SK-N-SH treated with all-trans-retinoic acid at 6 μM for 48 hours (cell line): ENCODE data around the gene SMIM7.

ENCODE experiments used
- ATAC-seq: fragments of 200-7000 bp; cut with Tn5 transposase; 3 replicates; pipeline ENCODE4 v1.9.1; 2020; ENCODE audit warnings: mild to moderate bottlenecking, moderate library complexity
- BACH2 ChIP-seq: fragments of 250-450 bp; sonication (Bioruptor Pico); IDR thresholded peaks from 2 replicates; pipeline ENCODE4 v1.9.0; 2021; ENCODE audit warnings: mild to moderate bottlenecking, borderline replicate concordance
- CREB5 ChIP-seq: fragments of 250-450 bp; sonication (Bioruptor Pico); IDR thresholded peaks from 2 replicates; pipeline ENCODE4 v1.5.1; 2020; ENCODE audit warnings: low read depth, mild to moderate bottlenecking, moderate library complexity
- CSDC2 ChIP-seq: fragments of 250-450 bp; sonication (Bioruptor Pico); IDR thresholded peaks from 2 replicates; pipeline ENCODE4 v1.5.0; 2020; ENCODE audit warnings: mild to moderate bottlenecking, moderate library complexity
- CSRNP3 ChIP-seq: fragments of 250-450 bp; sonication (Bioruptor Pico); IDR thresholded peaks from 2 replicates; pipeline ENCODE4 v1.5.1; 2021; ENCODE audit warnings: mild to moderate bottlenecking, moderate library complexity
- GLIS3 ChIP-seq: fragments of 250-450 bp; sonication (Bioruptor Pico); IDR thresholded peaks from 2 replicates; pipeline ENCODE4 v1.5.0; 2020; ENCODE audit warnings: mild to moderate bottlenecking, moderate library complexity
- ISL1 ChIP-seq: fragments of 250-450 bp; sonication (Bioruptor Pico); IDR thresholded peaks from 2 replicates; pipeline ENCODE4 v2.1.2; 2022; ENCODE audit warnings: mild to moderate bottlenecking, moderate library complexity
- OSR1 ChIP-seq: fragments of 250-450 bp; sonication (Bioruptor Pico); IDR thresholded peaks from 2 replicates; pipeline ENCODE4 v1.8.0; 2022; ENCODE audit warnings: moderate library complexity, mild to moderate bottlenecking, inconsistent platforms
- PATZ1 ChIP-seq: fragments of 250-450 bp; sonication (Bioruptor Pico); IDR thresholded peaks from 2 replicates; pipeline ENCODE4 v1.8.0; 2020; ENCODE audit warnings: mild to moderate bottlenecking, moderate library complexity, borderline replicate concordance
- POU6F1 ChIP-seq: fragments of 250-450 bp; sonication (Bioruptor Pico); IDR thresholded peaks from 2 replicates; pipeline ENCODE4 v1.8.0; 2021; ENCODE audit warnings: low read depth, mild to moderate bottlenecking, moderate library complexity, borderline replicate concordance
- PPARA ChIP-seq: fragments of 250-450 bp; sonication (Bioruptor Pico); IDR thresholded peaks from 2 replicates; pipeline ENCODE4 v1.5.0; 2020; ENCODE audit warnings: mild to moderate bottlenecking, borderline replicate concordance
- RARB ChIP-seq: fragments of 250-450 bp; sonication (Bioruptor Pico); IDR thresholded peaks from 2 replicates; pipeline ENCODE4 v1.8.0; 2021; ENCODE audit warnings: mild to moderate bottlenecking, moderate library complexity
- SNAI2 ChIP-seq: fragments of 250-450 bp; sonication (Bioruptor Pico); IDR thresholded peaks from 2 replicates; pipeline ENCODE4 v1.5.0; 2020; ENCODE audit warnings: mild to moderate bottlenecking, moderate library complexity
- TCF4 ChIP-seq: fragments of 250-450 bp; sonication (Bioruptor Pico); IDR thresholded peaks from 2 replicates; pipeline ENCODE4 v1.8.0; 2021; ENCODE audit warnings: mild to moderate bottlenecking, moderate library complexity, borderline replicate concordance
- TOX ChIP-seq: fragments of 250-450 bp; sonication (Bioruptor Pico); IDR thresholded peaks from 2 replicates; pipeline ENCODE4 v1.8.0; 2021; ENCODE audit warnings: mild to moderate bottlenecking, moderate library complexity, borderline replicate concordance
- ZC3H10 ChIP-seq: fragments of 250-450 bp; sonication (Bioruptor Pico); IDR thresholded peaks from 2 replicates; pipeline ENCODE4 v1.5.1; 2021; ENCODE audit warnings: mild to moderate bottlenecking, moderate library complexity
- ZNF565 ChIP-seq: fragments of 450-650 bp; formaldehyde crosslinking; conservative IDR thresholded peaks from 2 replicates; pipeline ENCODE4 v1.5.0; 2020; ENCODE audit warnings: low read depth, mild to moderate bottlenecking, moderate library complexity
- ZNF70 ChIP-seq: fragments of 450-650 bp; formaldehyde crosslinking; IDR thresholded peaks from 2 replicates; pipeline ENCODE4 v1.5.0; 2020; ENCODE audit warnings: mild to moderate bottlenecking, moderate library complexity
- ZNF8 ChIP-seq: fragments of 450-650 bp; formaldehyde crosslinking; IDR thresholded peaks from 2 replicates; pipeline ENCODE4 v1.5.0; 2020; ENCODE audit warnings: mild to moderate bottlenecking, moderate library complexity

Gene SMIM7

GRCh38 chr19:16625163-16625958 lies 34.6 kb downstream of the SMIM7 start:
- TF ChIP-seq GLIS3 (no peak), ZNF8 (CRISPR knock-in tag) (no peak)
- TF ChIP-seq, all 23 proteins: peak for 0
- ATAC-seq, result no peak

- TF ChIP-seq CREB5 (CRISPR knock-in tag), result no peak
- no peak for TF ChIP-seq SNAI2 (CRISPR knock-in tag)
- no peak for TF ChIP-seq PATZ1
- no peak for TF ChIP-seq CSDC2 (CRISPR knock-in tag)
- TF ChIP-seq ZNF8 (CRISPR knock-in tag), result no peak
- TF ChIP-seq CSRNP3 (CRISPR knock-in tag), result no peak
- TF ChIP-seq ZC3H10 (CRISPR knock-in tag), result no peak
- no peak for TF ChIP-seq BACH2 (CRISPR knock-in tag)
- no peak for TF ChIP-seq ISL1
- TF ChIP-seq ZNF565 (CRISPR knock-in tag), result no peak
- TF ChIP-seq TCF4 (CRISPR knock-in tag), result no peak
- TF ChIP-seq PPARA (CRISPR knock-in tag), result no peak
- ATAC-seq, result no peak
These were observed 35.7 kb downstream of the SMIM7 start for GRCh38 chr19:16624236-16624635.

GRCh38 chr19:16623576-16623975 lies 36.4 kb downstream of the SMIM7 start:
- no peak for ATAC-seq
- TF ChIP-seq PPARA (CRISPR knock-in tag) (no peak), ZNF70 (CRISPR knock-in tag) (no peak), TOX (CRISPR knock-in tag) (no peak), POU6F1 (CRISPR knock-in tag) (no peak), OSR1 (CRISPR knock-in tag) (no peak), TCF4 (CRISPR knock-in tag) (no peak), CSDC2 (CRISPR knock-in tag) (no peak), RARB (CRISPR knock-in tag) (no peak)

- ATAC-seq, result no peak
- TF ChIP-seq PATZ1 (no peak), TCF4 (CRISPR knock-in tag) (no peak)
These were observed 36.9 kb downstream of the SMIM7 start for GRCh38 chr19:16623066-16623465.
